ENCODE data around the gene PIP4K2B. TPM values are rescaled to one million over a fixed set of nuclear protein-coding genes. Genes with fewer than 3 reads are reported as not detected.

PIP4K2B gene
- total RNA-seq, 8 experiments from 2014 or later = 25.0 to 81.1 (median 67.2) TPM

GRCh38 chr17:38748149-38748891, 51.0 kb downstream of the PIP4K2B start, which contains the start of gene PCGF2:
Gene PCGF2 (minus strand): TSS chr17:38748336. CDS start chr17:38740402, 7,934 bp downstream.
- in situ Hi-C loops (cut with MboI; ENCODE audit: low pct_unique_long_range_greater_than_20kb in 2 of 9, low sequenced_read_pairs in 9 of 9, unreplicated experiment in 9 of 9) = no loop called here
- peaks cover 17 to 21% of the 10 kb centered on the region in 2 donors for H3K4me1 ChIP-seq (replicated peaks in 1 of 2)
- peak in 7 of 8 experiments; percentile 0 to 31 (median 12) for ATAC-seq (replicated peaks in 6 of 8)
- peak within 1 kb of the TSS; percentile 93 to 95 for H3K27ac ChIP-seq
- peak within 1 kb of the TSS; percentile 75 to 98 (median 85) for H3K4me3 ChIP-seq
- WGBS, 10 experiments = no CpG with 5 or more reads among the region's 47 CpGs

DNA sequence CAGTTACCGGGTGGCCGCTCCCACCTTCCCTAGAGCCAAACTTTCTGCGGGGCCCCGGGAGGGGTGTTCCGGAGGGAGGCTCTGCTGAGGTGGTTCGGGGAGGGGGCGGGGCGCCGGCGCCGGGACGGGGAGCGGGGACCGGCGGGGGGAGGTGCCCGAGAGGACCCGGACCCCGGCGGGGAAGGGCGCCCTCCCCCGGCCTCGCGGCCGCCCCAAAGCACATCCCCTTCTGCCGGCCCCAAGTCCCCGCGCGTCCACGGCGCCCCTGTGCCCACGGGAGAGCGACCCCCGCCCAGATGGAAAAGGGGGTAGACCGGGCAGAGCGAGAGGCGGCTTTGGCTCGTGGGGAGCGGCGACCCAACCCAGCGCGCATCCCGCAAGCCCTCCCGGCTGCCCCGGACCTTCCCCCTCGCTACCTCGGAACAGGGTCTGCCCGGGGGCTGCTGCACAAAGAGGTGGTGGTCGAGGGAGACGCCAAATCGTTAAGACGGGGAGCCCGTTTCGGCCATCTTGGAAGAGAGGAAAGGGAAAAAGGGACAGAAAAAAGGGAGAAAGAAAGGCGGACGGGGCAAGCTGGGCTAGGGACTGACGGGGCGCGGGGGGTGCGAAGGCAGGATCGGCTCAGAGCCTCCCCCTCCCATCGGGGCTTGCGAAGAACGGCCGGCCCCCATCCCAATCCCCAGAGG, 51.8 kb downstream of the PIP4K2B start:
- Histone ChIP-seq H3K4me1 (replicated peaks in 1 of 2) (peaks cover 23 to 25% of the 10 kb centered on the region in 2 donors), H3K4me3 (peak overlapping the region; percentile 75 to 98 (median 85)), H3K27ac (peak overlapping the region; percentile 93 to 95)
- peak in 4 of 8 experiments; percentile 1 to 22 (median 11) for ATAC-seq (replicated peaks in 6 of 8)
- WGBS, 10 experiments = no CpG with 5 or more reads among the region's 64 CpGs
- in situ Hi-C loops (cut with MboI; ENCODE audit: low pct_unique_long_range_greater_than_20kb in 2 of 9, low sequenced_read_pairs in 9 of 9, unreplicated experiment in 9 of 9) = no loop called here

DNA sequence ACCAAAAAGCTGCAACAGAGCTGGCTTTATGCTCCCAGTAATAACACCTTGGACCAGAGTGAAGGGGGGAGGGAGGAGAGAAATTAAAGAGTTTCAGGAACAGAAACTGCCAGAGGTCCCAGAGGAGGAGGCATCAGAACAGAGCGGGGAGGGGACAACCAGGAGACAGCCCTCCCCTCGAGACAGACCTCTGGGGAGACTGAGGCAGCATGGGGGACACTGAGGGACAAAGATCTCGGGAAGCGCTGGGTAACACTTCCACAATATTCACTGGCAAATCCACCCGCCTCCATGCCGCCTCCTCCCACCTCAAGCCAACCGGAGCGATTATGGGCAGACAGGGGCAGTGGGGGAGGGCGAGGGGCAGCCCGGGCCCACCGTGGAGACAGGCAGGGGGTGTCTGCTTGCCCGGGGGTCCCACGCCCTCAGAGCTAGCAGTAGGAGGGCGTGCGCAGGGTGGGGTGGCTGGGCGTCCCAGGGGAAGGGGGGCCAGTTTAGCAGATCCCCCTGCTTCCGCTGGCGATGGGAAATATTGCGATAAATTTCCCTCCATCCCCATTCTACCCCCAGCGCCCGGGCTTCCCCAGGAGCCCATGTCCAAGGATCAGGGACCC, 52.4 kb downstream of the PIP4K2B start:
- Histone ChIP-seq H3K4me1 (replicated peaks in 1 of 2) (peaks cover 30 to 32% of the 10 kb centered on the region in 2 donors), H3K27ac (peak overlapping the region; percentile 93 to 95)
- in situ Hi-C loops (cut with MboI; ENCODE audit: low pct_unique_long_range_greater_than_20kb in 2 of 9, low sequenced_read_pairs in 9 of 9, unreplicated experiment in 9 of 9) = no loop called here

GRCh38 chr17:38746004-38746848, 53.1 kb downstream of the PIP4K2B start:
- peak in 4 of 8 experiments; percentile 6 to 19 (median 10) for ATAC-seq (replicated peaks in 6 of 8)
- peaks cover 32 to 39% of the 10 kb centered on the region in 2 donors for H3K4me1 ChIP-seq (replicated peaks in 1 of 2)
- in situ Hi-C loops (cut with MboI; ENCODE audit: low pct_unique_long_range_greater_than_20kb in 2 of 9, low sequenced_read_pairs in 9 of 9, unreplicated experiment in 9 of 9) = no loop called here
- 0 to 40% (median 13%) methylated on average over 1 to 3 of the region's 8 CpGs; no CpG with 5 or more reads in 4 of the 10 experiments for WGBS, 10 experiments
- H3K27ac ChIP-seq = peak overlapping the region; percentile 93 to 95
- peak overlapping the region; percentile 75 to 98 (median 85) for H3K4me3 ChIP-seq

More for the DNA sequence above, 52.4 kb downstream of the PIP4K2B start:
- no peak for ATAC-seq (replicated peaks in 6 of 8)
- peak overlapping the region; percentile 75 to 98 (median 85) for H3K4me3 ChIP-seq
- WGBS, 10 experiments = 0 to 20% (median 5%) methylated on average over 1 to 2 of the region's 21 CpGs; no CpG with 5 or more reads in 6 of the 10 experiments

- Histone ChIP-seq H3K4me3 (peak overlapping the region in 4 of 5 donors; percentile 75 to 98 (median 82)), H3K4me1 (replicated peaks in 1 of 2) (peaks cover 32 to 46% of the 10 kb centered on the region in 2 donors), H3K27ac (peak overlapping the region in 1 of 2 donors; percentile 33)
- in situ Hi-C loops (cut with MboI; ENCODE audit: low pct_unique_long_range_greater_than_20kb in 2 of 9, low sequenced_read_pairs in 9 of 9, unreplicated experiment in 9 of 9) = no loop called here
- ATAC-seq (replicated peaks in 6 of 8) = no peak
- 50 to 73% (median 67%) methylated on average over 1 to 4 of the region's 4 CpGs; no CpG with 5 or more reads in 7 of the 10 experiments for WGBS, 10 experiments
Observed at GRCh38 chr17:38745545-38745944, 53.8 kb downstream of the PIP4K2B start.

DNA sequence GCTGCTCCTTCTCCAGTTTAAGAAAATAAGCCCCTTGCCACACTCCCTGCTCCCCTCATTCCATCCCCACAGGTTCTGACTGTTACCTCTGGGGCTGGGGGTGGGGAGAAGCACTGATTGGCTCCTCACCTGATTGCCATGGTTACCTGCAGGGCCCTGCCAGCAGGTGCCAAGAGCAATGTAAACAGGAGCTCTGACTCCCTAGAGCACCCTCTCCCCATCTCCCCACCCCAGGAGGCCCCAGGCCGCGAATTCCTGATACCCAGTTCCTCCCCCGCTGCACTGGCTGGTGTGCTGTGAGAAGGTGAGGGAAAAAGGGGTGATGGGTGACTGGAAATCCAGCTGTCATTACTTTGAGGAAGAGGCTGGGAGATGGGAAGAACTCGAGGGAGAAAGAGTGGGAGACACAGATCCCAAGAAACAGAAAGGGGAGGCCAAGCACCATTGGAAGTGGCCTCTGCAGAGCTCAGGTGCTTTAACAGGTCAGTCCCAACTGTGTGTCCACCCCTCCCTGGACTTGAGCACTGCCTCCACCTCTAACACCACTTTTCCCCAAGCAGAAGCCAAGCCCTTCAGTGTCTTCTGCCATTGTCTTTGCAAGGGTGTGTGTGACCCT, 55.7 kb downstream of the PIP4K2B start:
- Histone ChIP-seq H3K4me1 (replicated peaks in 1 of 2) (peaks cover 32 to 46% of the 10 kb centered on the region in 2 donors), H3K27ac (no peak overlapping the region), H3K4me3 (no peak overlapping the region)
- no CpG with 5 or more reads among the region's 4 CpGs for WGBS, 10 experiments
- no peak for ATAC-seq (replicated peaks in 6 of 8)
- in situ Hi-C loops (cut with MboI; ENCODE audit: low pct_unique_long_range_greater_than_20kb in 2 of 9, low sequenced_read_pairs in 9 of 9, unreplicated experiment in 9 of 9) = no loop called here

DNA sequence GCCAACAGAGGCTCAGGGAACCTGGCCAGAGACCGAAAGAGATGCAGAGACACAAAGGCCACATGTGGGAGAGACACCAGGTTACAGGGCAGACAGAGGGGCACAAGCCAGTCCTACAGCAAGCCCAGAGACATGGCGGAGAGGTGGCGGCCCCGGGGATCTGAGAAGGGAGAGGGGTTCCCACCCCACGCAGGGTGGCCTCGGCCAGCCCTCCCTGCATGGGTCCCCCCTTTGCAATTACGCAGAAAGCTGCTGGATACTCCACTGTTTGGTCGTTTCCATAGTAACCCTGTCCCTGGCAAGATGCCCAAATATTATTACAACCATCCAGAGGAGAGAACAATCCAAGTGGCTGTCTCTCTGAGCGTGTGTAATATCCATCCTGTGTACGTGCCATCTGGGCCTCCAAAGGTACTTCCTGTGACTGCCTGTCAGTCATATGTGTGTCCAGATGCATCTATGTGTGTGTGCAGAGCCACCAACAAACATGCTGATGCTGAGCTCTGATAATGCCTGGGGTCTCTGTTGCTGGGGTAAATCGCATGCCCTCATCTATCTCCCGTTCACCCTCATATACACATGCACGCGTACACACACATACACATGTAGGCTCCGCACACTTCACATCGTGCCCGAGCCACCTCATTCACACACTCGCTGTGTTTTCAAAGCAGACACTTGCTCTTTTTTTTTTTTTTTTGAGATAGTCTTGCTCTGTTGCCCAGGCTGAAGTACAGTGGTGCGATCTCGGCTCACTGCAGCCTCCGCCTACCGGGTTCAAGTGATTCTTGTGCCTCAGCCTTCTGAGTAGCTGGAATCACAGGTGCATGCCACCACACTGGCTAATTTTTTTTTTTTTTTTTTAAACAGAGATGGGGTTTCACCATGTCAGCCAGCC, 56.7 kb downstream of the PIP4K2B start:
- ATAC-seq (replicated peaks in 6 of 8) = peak; percentile 42 to 72 (median 50)
- in situ Hi-C loops (cut with MboI; ENCODE audit: low pct_unique_long_range_greater_than_20kb in 2 of 9, low sequenced_read_pairs in 9 of 9, unreplicated experiment in 9 of 9) = no loop called here
- peak overlapping the region; percentile 48 to 62 for H3K27ac ChIP-seq
- WGBS, 10 experiments = 0 to 100% (median 63%) methylated on average over 1 to 13 of the region's 22 CpGs; no CpG with 5 or more reads in 3 of the 10 experiments
- no peak overlapping the region for H3K4me3 ChIP-seq
- H3K4me1 ChIP-seq (replicated peaks in 1 of 2) = peaks cover 32 to 46% of the 10 kb centered on the region in 2 donors

DNA sequence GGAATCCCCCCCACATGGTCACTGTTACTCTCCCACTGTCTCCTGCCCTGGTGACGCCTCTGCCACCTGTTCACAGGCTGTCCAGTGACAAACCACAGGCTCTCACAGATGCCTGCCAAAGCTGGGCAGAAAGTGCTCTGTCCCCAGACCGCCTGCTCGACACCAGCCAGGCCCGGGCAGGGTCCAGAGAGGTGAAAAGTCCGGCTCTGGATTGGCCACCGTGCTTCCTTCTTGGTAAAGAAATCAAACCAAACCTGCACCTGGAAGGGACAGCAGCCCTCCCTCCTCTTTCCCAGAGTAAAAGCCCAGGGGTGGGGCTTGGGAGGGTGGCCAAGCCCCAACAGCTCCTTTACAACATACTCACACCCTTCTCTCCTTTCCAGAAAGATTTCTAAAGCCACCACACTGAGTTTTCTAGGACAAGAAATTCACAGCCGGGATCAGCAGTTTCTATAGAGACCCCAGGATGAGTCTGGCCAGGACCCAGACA, 57.4 kb downstream of the PIP4K2B start:
- peaks cover 32 to 46% of the 10 kb centered on the region in 2 donors for H3K4me1 ChIP-seq (replicated peaks in 1 of 2)
- peak overlapping the region; percentile 48 to 62 for H3K27ac ChIP-seq
- in situ Hi-C loops (cut with MboI; ENCODE audit: low pct_unique_long_range_greater_than_20kb in 2 of 9, low sequenced_read_pairs in 9 of 9, unreplicated experiment in 9 of 9) = no loop called here
- ATAC-seq (replicated peaks in 6 of 8) = peak in 5 of 8 experiments; percentile 15 to 67 (median 47)
- 10 to 100% (median 80%) methylated on average over 1 to 2 of the region's 7 CpGs; no CpG with 5 or more reads in 6 of the 10 experiments for WGBS, 10 experiments
- H3K4me3 ChIP-seq = no peak overlapping the region

- H3K4me1 ChIP-seq (replicated peaks in 1 of 2) = peaks cover 32 to 46% of the 10 kb centered on the region in 2 donors
- WGBS, 10 experiments = 60 to 100% (median 93%) methylated on average over 1 to 4 of the region's 5 CpGs; no CpG with 5 or more reads in 2 of the 10 experiments
- ATAC-seq (replicated peaks in 6 of 8) = no peak
- H3K4me3 ChIP-seq = no peak overlapping the region
- in situ Hi-C loops (cut with MboI; ENCODE audit: low pct_unique_long_range_greater_than_20kb in 2 of 9, low sequenced_read_pairs in 9 of 9, unreplicated experiment in 9 of 9) = no loop called here
- H3K27ac ChIP-seq = peak overlapping the region in 1 of 2 donors; percentile 62
Observed at GRCh38 chr17:38741461-38741860, 57.9 kb downstream of the PIP4K2B start.

- Histone ChIP-seq H3K4me1 (replicated peaks in 1 of 2) (peaks cover 27 to 40% of the 10 kb centered on the region in 2 donors), H3K4me3 (no peak overlapping the region), H3K27ac (no peak overlapping the region)
- 93 to 100% (median 100%) methylated on average over 1 to 2 of the region's 4 CpGs; no CpG with 5 or more reads in 4 of the 10 experiments for WGBS, 10 experiments
- in situ Hi-C loops (cut with MboI; ENCODE audit: low pct_unique_long_range_greater_than_20kb in 2 of 9, low sequenced_read_pairs in 9 of 9, unreplicated experiment in 9 of 9) = no loop called here
- ATAC-seq (replicated peaks in 6 of 8) = no peak
Observed at GRCh38 chr17:38740806-38741205, 58.5 kb downstream of the PIP4K2B start.

GRCh38 chr17:38740044-38740443, 59.3 kb downstream of the PIP4K2B start:
- no peak for ATAC-seq (replicated peaks in 6 of 8)
- in situ Hi-C loops (cut with MboI; ENCODE audit: low pct_unique_long_range_greater_than_20kb in 2 of 9, low sequenced_read_pairs in 9 of 9, unreplicated experiment in 9 of 9) = no loop called here
- Histone ChIP-seq H3K4me1 (replicated peaks in 1 of 2) (peaks cover 20 to 38% of the 10 kb centered on the region in 2 donors), H3K4me3 (no peak overlapping the region), H3K27ac (no peak overlapping the region)
- 40 to 86% methylated on average over 1 to 6 of the region's 19 CpGs; no CpG with 5 or more reads in 8 of the 10 experiments for WGBS, 10 experiments

All from motor neuron (in vitro differentiated cells).